D721Med (cell line): Measurements from ENCODE around the gene HK1.

Source experiments
- DNase-seq: peaks from one replicate; pipeline ENCODE4 v3.0.0; 2011; ENCODE audit warnings: low spot score; ENCODE audit not compliant: insufficient read length
- FAIRE-seq: peaks from 2 replicates; lab custom pipeline; 2011; peaks lifted over from hg19 to GRCh38; lab: Jason Lieb, UNC
- TF ChIP-seq, protein P1 (sequence below): IDR thresholded peaks from 2 replicates; pipeline ENCODE4 v1.5.1; 2012; ENCODE audit warnings: mild to moderate bottlenecking, control low read depth; ENCODE audit not compliant: insufficient read depth; ENCODE audit errors: missing control alignments

Gene HK1

DNA sequence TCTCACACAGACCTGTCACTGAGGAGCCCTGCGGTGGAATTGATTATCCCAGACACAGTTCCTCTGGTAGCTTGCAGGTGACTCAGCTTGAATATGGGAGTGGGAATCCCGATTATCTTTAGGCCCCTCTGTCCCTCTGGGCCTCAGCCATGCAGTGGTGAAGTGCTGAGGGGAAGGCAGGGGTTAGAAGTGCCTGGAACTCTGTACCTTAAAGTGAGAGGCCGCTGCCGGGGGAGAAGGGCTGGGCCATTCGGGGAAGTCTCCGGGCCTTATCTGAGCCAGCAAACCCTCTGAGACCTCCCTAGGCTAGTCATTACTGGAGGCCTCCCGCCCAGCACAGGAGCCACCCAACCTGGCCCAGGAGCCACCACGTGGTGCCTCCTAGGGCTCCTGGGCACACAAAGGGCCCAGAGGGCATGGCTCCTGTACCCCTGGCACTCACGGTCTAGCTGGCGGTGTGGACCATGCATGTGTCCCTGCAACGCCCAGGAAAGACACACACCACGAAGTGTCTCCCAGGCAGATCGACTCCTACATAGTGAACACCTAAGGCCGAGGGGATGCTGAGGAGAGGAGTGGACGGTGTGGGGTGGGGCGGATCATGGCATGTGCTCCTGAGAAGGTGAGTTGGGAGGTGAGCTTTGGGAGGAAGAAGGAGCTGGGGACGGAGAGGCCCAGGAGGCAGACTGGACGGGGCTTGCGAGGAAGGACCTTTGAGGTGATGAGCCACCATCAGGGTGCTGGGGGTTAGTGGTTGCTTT, 56.2 kb downstream of the HK1 start:
- DNase-seq (no peak), FAIRE-seq (no peak)
- TF ChIP-seq, protein P1, sequence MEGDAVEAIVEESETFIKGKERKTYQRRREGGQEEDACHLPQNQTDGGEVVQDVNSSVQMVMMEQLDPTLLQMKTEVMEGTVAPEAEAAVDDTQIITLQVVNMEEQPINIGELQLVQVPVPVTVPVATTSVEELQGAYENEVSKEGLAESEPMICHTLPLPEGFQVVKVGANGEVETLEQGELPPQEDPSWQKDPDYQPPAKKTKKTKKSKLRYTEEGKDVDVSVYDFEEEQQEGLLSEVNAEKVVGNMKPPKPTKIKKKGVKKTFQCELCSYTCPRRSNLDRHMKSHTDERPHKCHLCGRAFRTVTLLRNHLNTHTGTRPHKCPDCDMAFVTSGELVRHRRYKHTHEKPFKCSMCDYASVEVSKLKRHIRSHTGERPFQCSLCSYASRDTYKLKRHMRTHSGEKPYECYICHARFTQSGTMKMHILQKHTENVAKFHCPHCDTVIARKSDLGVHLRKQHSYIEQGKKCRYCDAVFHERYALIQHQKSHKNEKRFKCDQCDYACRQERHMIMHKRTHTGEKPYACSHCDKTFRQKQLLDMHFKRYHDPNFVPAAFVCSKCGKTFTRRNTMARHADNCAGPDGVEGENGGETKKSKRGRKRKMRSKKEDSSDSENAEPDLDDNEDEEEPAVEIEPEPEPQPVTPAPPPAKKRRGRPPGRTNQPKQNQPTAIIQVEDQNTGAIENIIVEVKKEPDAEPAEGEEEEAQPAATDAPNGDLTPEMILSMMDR = no peak

DNA sequence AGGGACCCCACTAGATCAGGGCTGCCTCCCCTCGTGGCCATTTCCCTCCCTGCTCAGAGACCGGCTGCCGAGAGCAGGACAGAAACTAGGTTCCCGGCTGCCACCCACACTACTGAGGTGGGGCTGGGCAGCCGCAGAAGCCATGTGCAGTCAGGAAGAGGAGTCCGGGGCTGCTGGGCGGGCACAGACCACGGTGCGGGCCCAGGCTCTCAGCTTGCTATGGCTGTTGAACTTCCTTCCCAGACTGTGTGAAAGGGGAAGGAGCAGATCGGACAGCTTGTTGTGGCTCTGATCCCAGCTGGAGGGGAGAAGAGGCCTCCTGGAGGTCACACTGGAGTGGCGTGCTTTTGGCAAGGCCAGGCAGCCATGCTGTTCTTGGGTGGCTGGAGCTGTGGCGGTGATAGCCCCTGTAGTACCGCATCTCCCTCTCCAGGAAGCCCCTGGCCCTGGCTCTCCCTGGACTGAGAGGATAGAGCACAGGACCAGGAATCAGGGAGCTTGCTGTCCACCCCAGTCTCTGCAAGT, 56.8 kb downstream of the HK1 start:
- FAIRE-seq = no peak
- TF ChIP-seq, protein P1 = no peak
- DNase-seq = no peak

DNA sequence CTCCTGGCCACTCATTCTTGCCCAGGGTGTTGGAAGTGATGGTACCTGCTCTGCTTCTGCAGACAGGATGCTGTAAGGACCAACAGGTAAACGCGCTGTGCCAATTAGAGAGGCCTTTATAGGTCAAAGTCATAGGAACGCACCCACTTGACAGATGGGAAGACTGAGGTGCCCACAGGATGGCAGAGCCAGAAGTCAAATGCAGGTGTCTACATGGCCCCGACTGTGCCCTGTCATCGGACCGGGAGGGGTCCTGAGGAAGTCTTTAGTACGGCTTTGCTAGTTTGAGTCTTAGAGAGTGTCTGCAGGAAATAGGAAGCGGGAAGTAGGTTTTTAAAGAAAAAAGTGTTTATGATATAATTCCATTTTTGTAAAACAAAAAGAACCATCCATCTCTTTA, 57.3 kb downstream of the HK1 start:
- TF ChIP-seq, protein P1 = no peak
- DNase-seq (no peak), FAIRE-seq (no peak)

DNA sequence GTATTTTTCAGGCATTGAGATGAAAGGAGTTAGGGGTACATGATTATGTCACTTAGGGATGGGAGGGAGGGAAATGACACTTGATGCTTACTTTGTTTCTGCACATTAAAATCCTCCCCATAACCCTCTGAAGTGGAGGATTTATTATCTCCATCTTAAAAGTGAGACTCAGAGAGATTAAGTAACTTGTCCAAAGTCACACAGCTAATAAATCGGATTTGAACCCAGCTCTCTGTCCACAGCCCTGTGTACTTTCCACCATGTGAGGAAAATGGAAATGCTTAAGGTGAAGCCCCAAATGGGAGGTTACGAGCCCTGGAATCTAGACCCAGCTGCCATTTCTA, 58.6 kb downstream of the HK1 start:
- no peak for DNase-seq
- TF ChIP-seq, protein P1 = no peak
- FAIRE-seq = no peak

DNA sequence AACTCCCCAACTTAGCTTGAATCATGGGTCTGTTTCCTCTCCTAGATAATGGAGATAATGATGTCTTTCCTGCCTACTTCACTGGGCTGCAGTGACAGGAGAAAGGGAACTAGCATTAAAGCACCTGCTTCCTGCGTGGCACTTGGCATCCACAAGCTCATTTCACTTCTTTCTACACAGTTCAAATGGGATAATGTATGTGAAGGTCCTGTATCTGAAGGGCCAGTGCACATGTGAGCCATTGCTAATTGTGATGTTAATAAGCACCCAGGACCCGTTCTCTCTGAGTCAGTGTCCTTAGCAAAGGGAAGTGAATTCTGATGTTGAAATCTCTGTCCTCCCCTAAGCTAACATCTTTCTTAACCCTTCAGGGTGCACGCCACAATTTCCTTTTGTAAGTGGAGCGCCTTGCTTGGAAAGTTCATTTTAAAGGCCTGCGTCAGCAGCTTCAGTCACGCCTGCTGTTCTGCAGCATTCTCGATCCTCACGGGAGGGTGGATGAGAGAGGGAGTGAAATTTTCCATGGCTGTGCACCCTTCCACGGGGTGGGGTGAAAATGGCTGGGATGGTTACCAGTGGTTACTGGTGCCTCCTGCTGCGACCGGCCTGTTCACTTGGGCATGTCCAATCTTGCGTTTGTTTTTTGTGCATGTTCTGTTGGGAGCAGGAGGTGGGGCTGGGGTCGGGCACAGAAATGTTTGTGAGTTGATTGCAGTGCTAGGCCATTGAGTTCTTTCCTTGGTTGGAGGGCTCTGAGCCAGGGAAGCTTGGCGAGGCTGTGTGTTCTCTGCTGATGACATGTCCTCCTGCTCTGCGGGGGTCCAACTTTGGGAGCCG, 59.2 kb downstream of the HK1 start:
- no peak for DNase-seq
- no peak for FAIRE-seq

DNA sequence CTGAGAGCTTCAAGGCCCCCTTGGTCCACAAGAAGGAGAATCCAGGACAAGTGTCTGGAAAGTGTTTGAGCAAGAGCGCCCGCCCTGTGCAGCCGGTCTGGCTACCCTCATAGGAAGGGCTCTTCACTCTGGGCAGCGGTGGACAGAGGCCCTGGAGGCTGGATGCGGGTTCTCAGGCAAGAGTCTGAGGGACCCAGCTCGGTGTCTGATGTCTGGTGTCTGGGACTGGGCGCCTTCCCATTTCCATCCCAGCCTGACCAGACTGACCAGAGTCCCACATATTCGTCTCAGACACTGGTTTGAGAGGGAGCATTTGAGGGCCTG, 59.8 kb downstream of the HK1 start:
- DNase-seq = no peak
- FAIRE-seq = no peak
- TF ChIP-seq, protein P1 = no peak

More for the DNA sequence above, 59.2 kb downstream of the HK1 start:
- TF ChIP-seq, protein P1 = no peak
